GM19351 (cell line): ENCODE measurements around the gene RPS18.

Source experiments
- ATAC-seq: cut with Tn5 transposase; IDR thresholded peaks from one replicate; pipeline ENCODE4 v1.9.1; 2021; ENCODE audit warnings: mild to moderate bottlenecking, moderate library complexity; ENCODE audit not compliant: unreplicated experiment

The RPS18 gene

GRCh38 chr6:33313709-33314514, 42.0 kb downstream of the RPS18 start, which contains the start of gene TAPBP:
TAPBP (minus strand) TSS chr6:33314078; CDS start chr6:33314041, 37 bp downstream.
- no peak for ATAC-seq

- ATAC-seq = no peak
Observed at GRCh38 chr6:33314515-33314942, 42.7 kb downstream of the RPS18 start.

GRCh38 chr6:33314943-33315792, 43.3 kb downstream of the RPS18 start:
- no peak for ATAC-seq

- no peak for ATAC-seq
Observed at GRCh38 chr6:33315793-33316602, 44.1 kb downstream of the RPS18 start.

GRCh38 chr6:33316603-33317418, 44.9 kb downstream of the RPS18 start:
- ATAC-seq = no peak

GRCh38 chr6:33317419-33317668, 45.5 kb downstream of the RPS18 start:
- ATAC-seq = no peak

GRCh38 chr6:33317669-33318425, 46.0 kb downstream of the RPS18 start, which contains the start of gene ZBTB22:
ZBTB22 (minus strand) TSS chr6:33317744; CDS start chr6:33316916, 828 bp downstream.
- ATAC-seq = peak; percentile 59

- ATAC-seq = no peak
Observed at GRCh38 chr6:33318426-33319073, 46.7 kb downstream of the RPS18 start.

- ATAC-seq = no peak
Observed at GRCh38 chr6:33319939-33320314, 48.1 kb downstream of the RPS18 start.

GRCh38 chr6:33320315-33321181, 48.7 kb downstream of the RPS18 start:
- no peak for ATAC-seq

- ATAC-seq = no peak
Observed at GRCh38 chr6:33321227-33321626, 49.4 kb downstream of the RPS18 start.

- ATAC-seq = no peak
Observed at GRCh38 chr6:33323623-33323948, 51.7 kb downstream of the RPS18 start.

GRCh38 chr6:33324125-33324524, 52.2 kb downstream of the RPS18 start:
- ATAC-seq = no peak
